K562 (cell line): ENCODE measurements around the gene PTOV1. TPM values are rescaled to one million over a fixed set of nuclear protein-coding genes. Genes with fewer than 3 reads are reported as not detected.
A peak's percentile ranks its signal among the peaks of the same experiment; 100 is the strongest.

Experiments used
- ATAC-seq: fragments of 200-7000 bp; cut with Tn5 transposase; 3 replicates; pipeline ENCODE4 v1.9.1; 2020; ENCODE audit warnings: moderate library complexity
- BruUV-seq: library from RNA; stranded (reverse); fragments of 400-500 nt; replicated peaks from 2 replicates; lab custom pipeline; 2021; lab: Mats Ljungman, UMichigan
- CTCF ChIA-PET: fragments of 300-600 bp; formaldehyde crosslinking; extraction: SDS; loops from one replicate; lab custom pipeline; 2021; ENCODE audit warnings: low intra/inter-chr PET ratio; lab: Yijun Ruan, JAX
- POLR2A ChIA-PET: fragments of 300-600, 350-650 bp; sonication (Branson Sonifier 250); formaldehyde crosslinking; extraction: SDS; loops from one replicate; lab custom pipeline; 2021; ENCODE audit warnings: antibody characterized with exemption, inconsistent platforms; lab: Yijun Ruan, JAX
- DNase-seq, 4 experiments: peaks; one replicate each; pipeline versions ENCODE4 v3.0.0 to v3.0.0-alpha.2; 2011 to 2018; ENCODE audit warnings: low spot score in 3 of 4, mixed read lengths in 3 of 4; ENCODE audit errors: extremely low read depth in 1 of 4
- FAIRE-seq: peaks from 2 replicates; lab custom pipeline; 2011; peaks lifted over from hg19 to GRCh38; lab: Jason Lieb, UNC
- H2AFZ ChIP-seq: 2 replicates; pipeline ENCODE4 v1.6.0; 2011; ENCODE audit warnings: low read depth, low read length, control low read depth, inconsistent platforms
- H3K27ac ChIP-seq: fragments of 200-600 bp; 3 replicates; pipeline ENCODE4 v1.8.0; 2011; ENCODE audit warnings: low read depth, mild to moderate bottlenecking, control low read depth, inconsistent platforms, low read length, moderate library complexity, mixed read lengths; ENCODE audit errors: extremely low read depth
- H3K27me3 ChIP-seq, 2 experiments: fragments of 300-600 bp in 1 of 2; 2 replicates in 1 of 2; 3 replicates in 1 of 2; pipeline versions ENCODE4 v1.6.0 to v1.8.0; 2011; ENCODE audit warnings: inconsistent platforms in 2 of 2, low read length in 2 of 2, mild to moderate bottlenecking in 1 of 2, mixed read lengths in 1 of 2, moderate library complexity in 1 of 2; ENCODE audit not compliant: control insufficient read depth in 2 of 2, insufficient read depth in 2 of 2
- H3K36me3 ChIP-seq: fragments of 300-600 bp; 3 replicates; pipeline ENCODE4 v1.8.0; 2011; ENCODE audit warnings: mild to moderate bottlenecking, low read length, inconsistent platforms; ENCODE audit not compliant: control insufficient read depth, insufficient read depth
- H3K4me1 ChIP-seq, 2 experiments: fragments of 200-600 bp in 1 of 2; replicated peaks in 1 of 2; 2 replicates in 1 of 2; 3 replicates in 1 of 2; pipeline versions ENCODE4 v1.5.1 to v1.8.0; 2011; ENCODE audit warnings: inconsistent platforms in 2 of 2, low read length in 2 of 2, mild to moderate bottlenecking in 1 of 2, mixed read lengths in 1 of 2, moderate library complexity in 1 of 2; ENCODE audit not compliant: control insufficient read depth in 2 of 2, insufficient read depth in 2 of 2
- H3K4me2 ChIP-seq: 2 replicates; pipeline ENCODE4 v1.6.1; 2011; ENCODE audit warnings: low read length, control low read depth, inconsistent platforms, mixed read lengths; ENCODE audit not compliant: insufficient read depth
- H3K4me3 ChIP-seq: fragments of 200-600 bp; sonication (generic), shearing (Covaris generic); 2 replicates; pipeline ENCODE4 v1.5.1; 2016; ENCODE audit warnings: control low read depth, inconsistent platforms
- H3K79me2 ChIP-seq: fragments of 200-600 bp; 3 replicates; pipeline ENCODE4 v1.8.0; 2011; ENCODE audit warnings: low read length, inconsistent platforms; ENCODE audit not compliant: control insufficient read depth, insufficient read depth
- H3K9ac ChIP-seq, 2 experiments: 2 replicates each; pipeline versions ENCODE4 v1.6.0 to v1.6.1; 2011; ENCODE audit warnings: low read depth in 2 of 2, low read length in 2 of 2, control low read depth in 1 of 2, inconsistent platforms in 1 of 2, mild to moderate bottlenecking in 1 of 2, mixed read lengths in 1 of 2; ENCODE audit not compliant: insufficient read depth in 1 of 2
- H3K9me1 ChIP-seq: one replicate; pipeline ENCODE4 v1.6.0; 2011; ENCODE audit warnings: inconsistent platforms, mild to moderate bottlenecking, low read length, moderate library complexity; ENCODE audit not compliant: control insufficient read depth, insufficient read depth
- H3K9me3 ChIP-seq: replicated peaks from 2 replicates; pipeline ENCODE4 v1.5.1; 2011; ENCODE audit warnings: low read depth, low read length, inconsistent platforms; ENCODE audit not compliant: control insufficient read depth, insufficient read depth
- H4K20me1 ChIP-seq: replicated peaks from 2 replicates; pipeline ENCODE4 v1.6.1; 2011; ENCODE audit warnings: low read length, inconsistent platforms, mixed read lengths; ENCODE audit not compliant: control insufficient read depth, insufficient read depth
- BCOR ChIP-seq: fragments of 450-650 bp; IDR thresholded peaks from 2 replicates; pipeline ENCODE4 v1.6.1; 2016
- BRCA1 ChIP-seq, 2 experiments: fragments of 450-650 bp in 1 of 2; sonication (generic) in 1 of 2; formaldehyde crosslinking in 1 of 2; IDR thresholded peaks; 2 replicates each; pipeline versions ENCODE4 v1.5.0 to v1.6.1; 2017 to 2020; ENCODE audit warnings: mild to moderate bottlenecking in 1 of 2, missing genetic modification reagents in 1 of 2
- CBX3 ChIP-seq, 2 experiments: IDR thresholded peaks; 1 replicate in 1 of 2; 2 replicates in 1 of 2; pipeline ENCODE4 v1.6.1; 2012; ENCODE audit warnings: inconsistent platforms in 2 of 2, low read length in 2 of 2, borderline replicate concordance in 1 of 2, control low read depth in 1 of 2
- HMG20B ChIP-seq: fragments of 250-450 bp; sonication (Bioruptor Pico); IDR thresholded peaks from 2 replicates; pipeline ENCODE4 v1.5.0; 2021; ENCODE audit warnings: mild to moderate bottlenecking
- IFI16 ChIP-seq: fragments of 250-450 bp; sonication (Bioruptor Pico); IDR thresholded peaks from 2 replicates; pipeline ENCODE4 v2.1.2; 2022; ENCODE audit warnings: mild to moderate bottlenecking, inconsistent platforms
- POLR2AphosphoS5 ChIP-seq: IDR thresholded peaks from 2 replicates; pipeline ENCODE4 v1.6.1; 2011; ENCODE audit warnings: mild to moderate bottlenecking, low read depth, low read length, moderate library complexity; ENCODE audit not compliant: control insufficient read depth, insufficient read depth
- POLR2G ChIP-seq: fragments of 200-400 bp; formaldehyde crosslinking; IDR thresholded peaks from 2 replicates; pipeline ENCODE4 v1.6.1; 2017; ENCODE audit warnings: low read depth, mild to moderate bottlenecking, antibody characterized with exemption, low read length, moderate library complexity
- RBFOX2 ChIP-seq: fragments of 200-400 bp; formaldehyde crosslinking; IDR thresholded peaks from 2 replicates; pipeline ENCODE4 v1.6.1; 2017; ENCODE audit warnings: low read depth, mild to moderate bottlenecking, low read length, moderate library complexity
- RBM25 ChIP-seq: fragments of 200-400 bp; formaldehyde crosslinking; IDR thresholded peaks from 2 replicates; pipeline ENCODE4 v1.6.1; 2018; ENCODE audit warnings: low read length, low read depth, moderate library complexity; ENCODE audit not compliant: severe bottlenecking
- SMAD2 ChIP-seq: fragments of 150-350 bp; IDR thresholded peaks from 2 replicates; pipeline ENCODE4 v1.6.1; 2014; ENCODE audit warnings: low read depth, mild to moderate bottlenecking, low read length
- TRIM28 ChIP-seq: fragments of 450-650 bp; IDR thresholded peaks from 2 replicates; pipeline ENCODE4 v1.6.1; 2017
- WGBS: fragments of 100-300 bp; shearing (Covaris generic); methylation state at CpG from one replicate; pipeline ENCODE4 v1.1.6; 2016; ENCODE audit warnings: low coverage, mixed read lengths; ENCODE audit not compliant: insufficient coverage; ENCODE audit errors: missing lambda C conversion rate; 5-methylcytosine and 5-hydroxymethylcytosine counted together
- in situ Hi-C: fragments of 300-500 bp; cut with MboI; formaldehyde crosslinking; loops from 4 replicates; pipeline ENCODE4 v1.15.0; 2018; ENCODE audit warnings: inconsistent platforms, mixed read lengths
- intact Hi-C: fragments of 100-400 bp; cut with micrococcal nuclease; formaldehyde crosslinking; loops from 2 replicates; pipeline ENCODE4 v1.14.2; 2022
- polyA plus RNA-seq, 8 experiments: library from polyadenylated mRNA; depleted of rRNA in 4 of 8; stranded (reverse) in 5 of 8; unstranded in 3 of 8; fragments of >200 nt; fragmentation: Nextera tagmentation in 2 of 8; fragmentation: Illumina TruSeq in 1 of 8; extraction: Ambion mirVana in 2 of 8; extraction: Trizol in 1 of 8; gene quantifications; 2 replicates each; pipeline versions ENCODE4 v1.2.1 to v1.2.3, GENCODE V29; 2011 to 2014; ENCODE audit warnings: inconsistent platforms in 1 of 8, missing spikeins in 1 of 8
- total RNA-seq, 7 experiments: library from RNA; depleted of rRNA in 6 of 7; stranded (reverse); fragments of >200 nt in 6 of 7; fragmentation: Illumina TruSeq in 2 of 7; extraction: Trizol in 2 of 7; gene quantifications; 2 replicates each; pipeline versions ENCODE4 v1.2.1 to v1.2.3, GENCODE V29; 2011 to 2021; ENCODE audit warnings: low replicate concordance in 1 of 7
- TF ChIP-seq, protein P1 (sequence below): fragments of 450-650 bp; IDR thresholded peaks from 2 replicates; pipeline ENCODE4 v1.7.1; 2018; ENCODE audit warnings: mild to moderate bottlenecking, low read depth; ENCODE audit not compliant: partially characterized antibody

PTOV1 gene
- total and polyA plus RNA-seq, 9 of the 15 experiments (the other 6 are each of a cell fraction or from before 2014, with no cell fraction given): 4.9 to 169 (median 43.5) TPM

DNA sequence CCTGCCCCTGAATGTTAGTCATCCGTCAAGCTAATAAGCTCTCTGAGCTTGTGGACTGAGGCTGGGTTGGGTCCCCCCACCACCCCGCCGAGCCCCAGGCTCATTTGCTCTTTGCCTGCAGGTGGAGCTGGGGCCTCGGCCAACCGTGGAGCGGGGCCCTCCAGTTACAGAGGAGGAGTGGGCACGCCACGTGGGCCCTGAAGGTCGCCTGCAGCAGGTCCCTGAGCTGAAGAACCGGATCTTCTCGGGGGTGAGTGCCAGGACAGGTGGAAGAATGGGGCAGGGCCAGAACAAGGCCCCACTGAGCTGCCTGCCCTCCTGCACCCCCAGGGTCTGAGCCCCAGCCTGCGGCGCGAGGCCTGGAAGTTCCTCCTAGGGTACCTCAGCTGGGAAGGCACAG, 31.7 kb downstream of the PTOV1 start:
- 100% methylated on average over 8 of the region's 14 CpGs for WGBS
- ChIA-PET POLR2A (no interaction called here), CTCF (no interaction called here)
- Histone ChIP-seq H3K9ac (no peak overlapping the region), H3K27me3 (no peaks in the 10 kb centered on the region), H3K4me3 (no peak overlapping the region), H3K79me2 (peaks cover 4% of the 10 kb centered on the region), H2AFZ (no peak overlapping the region), H4K20me1 (no peaks in the 10 kb centered on the region), H3K27ac (no peak overlapping the region), H3K4me2 (no peak overlapping the region), H3K36me3 (peaks cover 55% of the 10 kb centered on the region), H3K9me3 (no peaks in the 10 kb centered on the region), H3K9me1 (no peaks in the 10 kb centered on the region), H3K4me1 (peaks cover 6 to 61% of the 10 kb centered on the region in 2 experiments; a peak in 3 of 5 replicates)
- TF ChIP-seq RBFOX2: 0 out of 2 replicates have a peak, but pooled peaks have one; percentile 18
- no peak for TF ChIP-seq IFI16 (CRISPR knock-in tag)
- no peak for TF ChIP-seq BRCA1 (IDR thresholded peaks at IDR 0.05)
- no peak for TF ChIP-seq BRCA1 (CRISPR knock-in tag; IDR thresholded peaks at IDR 0.05)
- TF ChIP-seq POLR2G: peak; percentile 14; the same call in 1 of the 2 replicates
- ATAC-seq (no peak), FAIRE-seq (no peak), DNase-seq (no peak)
- in situ Hi-C loops (no loop called here), intact Hi-C loops (no loop called here)
- no TSS peak for BruUV-seq

DNA sequence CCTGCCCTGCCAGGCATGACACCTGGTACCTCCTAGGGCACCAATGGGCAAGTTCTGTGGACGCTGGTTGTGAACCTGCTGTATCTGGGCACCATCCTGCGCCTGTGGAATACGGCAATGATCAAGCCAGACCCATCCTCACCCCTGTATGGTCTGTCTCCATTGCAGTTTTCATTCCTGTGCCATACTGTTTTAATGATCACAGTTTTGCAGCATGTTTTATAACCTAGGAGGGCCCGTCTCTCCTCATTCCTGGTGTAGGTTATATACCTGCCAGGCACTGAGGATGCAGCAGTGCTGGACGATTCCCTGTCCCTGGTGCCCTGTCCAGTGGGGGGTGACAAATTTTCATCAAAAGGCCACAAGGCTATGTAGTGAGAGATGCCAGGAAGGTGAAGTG, 32.1 kb downstream of the PTOV1 start:
- ATAC-seq: no peak
- no peak overlapping the region for H3K9ac ChIP-seq
- ChIA-PET POLR2A (no interaction called here), CTCF (no interaction called here)
- H3K79me2 ChIP-seq: peaks cover 2% of the 10 kb centered on the region
- FAIRE-seq: no peak
- no peak for DNase-seq
- no peaks in the 10 kb centered on the region for H4K20me1 ChIP-seq
- intact Hi-C loops: no loop called here
- no peak overlapping the region for H3K27ac ChIP-seq
- H3K36me3 ChIP-seq: peaks cover 55% of the 10 kb centered on the region
- no peak overlapping the region for H3K4me3 ChIP-seq
- 91% methylated on average over 5 of the region's 5 CpGs for WGBS
- no peak overlapping the region for H2AFZ ChIP-seq
- in situ Hi-C loops: no loop called here
- no peak overlapping the region for H3K4me2 ChIP-seq
- BruUV-seq: no TSS peak
- peaks cover 6 to 61% of the 10 kb centered on the region in 2 experiments; a peak in 3 of 5 replicates for H3K4me1 ChIP-seq
- H3K9me1 ChIP-seq: no peaks in the 10 kb centered on the region
- no peaks in the 10 kb centered on the region for H3K9me3 ChIP-seq
- no peaks in the 10 kb centered on the region for H3K27me3 ChIP-seq
- TF ChIP-seq, protein P1, sequence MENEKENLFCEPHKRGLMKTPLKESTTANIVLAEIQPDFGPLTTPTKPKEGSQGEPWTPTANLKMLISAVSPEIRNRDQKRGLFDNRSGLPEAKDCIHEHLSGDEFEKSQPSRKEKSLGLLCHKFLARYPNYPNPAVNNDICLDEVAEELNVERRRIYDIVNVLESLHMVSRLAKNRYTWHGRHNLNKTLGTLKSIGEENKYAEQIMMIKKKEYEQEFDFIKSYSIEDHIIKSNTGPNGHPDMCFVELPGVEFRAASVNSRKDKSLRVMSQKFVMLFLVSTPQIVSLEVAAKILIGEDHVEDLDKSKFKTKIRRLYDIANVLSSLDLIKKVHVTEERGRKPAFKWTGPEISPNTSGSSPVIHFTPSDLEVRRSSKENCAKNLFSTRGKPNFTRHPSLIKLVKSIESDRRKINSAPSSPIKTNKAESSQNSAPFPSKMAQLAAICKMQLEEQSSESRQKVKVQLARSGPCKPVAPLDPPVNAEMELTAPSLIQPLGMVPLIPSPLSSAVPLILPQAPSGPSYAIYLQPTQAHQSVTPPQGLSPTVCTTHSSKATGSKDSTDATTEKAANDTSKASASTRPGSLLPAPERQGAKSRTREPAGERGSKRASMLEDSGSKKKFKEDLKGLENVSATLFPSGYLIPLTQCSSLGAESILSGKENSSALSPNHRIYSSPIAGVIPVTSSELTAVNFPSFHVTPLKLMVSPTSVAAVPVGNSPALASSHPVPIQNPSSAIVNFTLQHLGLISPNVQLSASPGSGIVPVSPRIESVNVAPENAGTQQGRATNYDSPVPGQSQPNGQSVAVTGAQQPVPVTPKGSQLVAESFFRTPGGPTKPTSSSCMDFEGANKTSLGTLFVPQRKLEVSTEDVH: no peak
- TF ChIP-seq POLR2AphosphoS5: no peak
- TF ChIP-seq HMG20B: no peak
- 0 out of 2 replicates have a peak, but pooled peaks have one; percentile 12 for TF ChIP-seq BCOR
- TF ChIP-seq TRIM28: 0 out of 2 replicates have a peak, but pooled peaks have one; percentile 49
- TF ChIP-seq SMAD2: no peak
- 0 out of 3 replicates have a peak, but pooled peaks of 1 of the 2 experiments have one; percentile 48 for TF ChIP-seq CBX3 (IDR thresholded peaks at IDR 0.05; ENCODE audit: borderline replicate concordance in 1 of 2, low read length in 2 of 2)
- TF ChIP-seq RBM25: peak; percentile 78
